ENCODE results near the gene DYNLT5. TPM values are rescaled to one million over a fixed set of nuclear protein-coding genes. Genes with fewer than 3 reads are reported as not detected.
"Not testable (repeated sequence)": the region's sequence is repeated elsewhere in the genome, so short reads cannot be mapped to it uniquely, and the experiment has no call there.

The DYNLT5 gene
- total and polyA plus RNA-seq, 2 donors: 0.80 to 1.9 TPM

GRCh38 chr1:66775646-66776045 is 23.4 kb downstream of the DYNLT5 start:
- Histone ChIP-seq H3K27me3 (ENCODE audit: control insufficient read depth in 2 of 2, insufficient read depth in 1 of 2, low read length in 1 of 2) (no peaks in the 10 kb centered on the region), H3K4me3 (ENCODE audit: low read length in 2 of 2) (no peak overlapping the region), H3K9me3 (ENCODE audit: control insufficient read depth in 2 of 2, insufficient read depth in 1 of 2, low read length in 1 of 2) (no peaks in the 10 kb centered on the region), H3K36me3 (ENCODE audit: control insufficient read depth in 2 of 2, insufficient read depth in 2 of 2, low read length in 1 of 2) (no peaks in the 10 kb centered on the region), H3K27ac (ENCODE audit: low read depth in 1 of 2, low read length in 1 of 2) (no peak overlapping the region), H3K4me1 (ENCODE audit: control insufficient read depth in 2 of 2, insufficient read depth in 2 of 2, low read length in 2 of 2) (peaks cover 0 to 5% of the 10 kb centered on the region in 2 donors)
- 99% methylated on average over 3 of the region's 3 CpGs for WGBS
- DNase-seq (ENCODE audit: low read depth in 6 of 9, low spot score in 9 of 9): no peak

- no peak overlapping the region for H3K27ac ChIP-seq (ENCODE audit: low read depth in 1 of 2, low read length in 1 of 2)
- no peak overlapping the region for H3K4me3 ChIP-seq (ENCODE audit: low read length in 2 of 2)
- no peaks in the 10 kb centered on the region for H3K9me3 ChIP-seq (ENCODE audit: control insufficient read depth in 2 of 2, insufficient read depth in 1 of 2, low read length in 1 of 2)
- no peaks in the 10 kb centered on the region for H3K27me3 ChIP-seq (ENCODE audit: control insufficient read depth in 2 of 2, insufficient read depth in 1 of 2, low read length in 1 of 2)
- H3K4me1 ChIP-seq (ENCODE audit: control insufficient read depth in 2 of 2, insufficient read depth in 2 of 2, low read length in 2 of 2): no peaks in the 10 kb centered on the region
- 94% methylated on average over 3 of the region's 3 CpGs for WGBS
- no peaks in the 10 kb centered on the region for H3K36me3 ChIP-seq (ENCODE audit: control insufficient read depth in 2 of 2, insufficient read depth in 2 of 2, low read length in 1 of 2)
- DNase-seq (ENCODE audit: low read depth in 6 of 9, low spot score in 9 of 9): no peak
Measured at GRCh38 chr1:66777831-66778230, 25.6 kb downstream of the DYNLT5 start.

GRCh38 chr1:66778266-66778665 is 26.0 kb downstream of the DYNLT5 start:
- WGBS: 94% methylated on average over 4 of the region's 4 CpGs
- DNase-seq (ENCODE audit: low read depth in 6 of 9, low spot score in 9 of 9): no peak

GRCh38 chr1:66778969-66779368 is 26.7 kb downstream of the DYNLT5 start:
- Histone ChIP-seq H3K9me3 (ENCODE audit: control insufficient read depth in 2 of 2, insufficient read depth in 1 of 2, low read length in 1 of 2) (no peaks in the 10 kb centered on the region), H3K4me1 (ENCODE audit: control insufficient read depth in 2 of 2, insufficient read depth in 2 of 2, low read length in 2 of 2) (no peaks in the 10 kb centered on the region), H3K4me3 (ENCODE audit: low read length in 2 of 2) (no peak overlapping the region), H3K36me3 (ENCODE audit: control insufficient read depth in 2 of 2, insufficient read depth in 2 of 2, low read length in 1 of 2) (no peaks in the 10 kb centered on the region), H3K27ac (ENCODE audit: low read depth in 1 of 2, low read length in 1 of 2) (no peak overlapping the region), H3K27me3 (ENCODE audit: control insufficient read depth in 2 of 2, insufficient read depth in 1 of 2, low read length in 1 of 2) (no peaks in the 10 kb centered on the region)
- DNase-seq (ENCODE audit: low read depth in 6 of 9, low spot score in 9 of 9): no peak
- WGBS: 99% methylated on average over 4 of the region's 4 CpGs

More at GRCh38 chr1:66778266-66778665, 26.0 kb downstream of the DYNLT5 start:
- Histone ChIP-seq H3K27ac (ENCODE audit: low read depth in 1 of 2, low read length in 1 of 2) (no peak overlapping the region), H3K4me3 (ENCODE audit: low read length in 2 of 2) (no peak overlapping the region), H3K4me1 (ENCODE audit: control insufficient read depth in 2 of 2, insufficient read depth in 2 of 2, low read length in 2 of 2) (no peaks in the 10 kb centered on the region), H3K9me3 (ENCODE audit: control insufficient read depth in 2 of 2, insufficient read depth in 1 of 2, low read length in 1 of 2) (no peaks in the 10 kb centered on the region), H3K36me3 (ENCODE audit: control insufficient read depth in 2 of 2, insufficient read depth in 2 of 2, low read length in 1 of 2) (no peaks in the 10 kb centered on the region), H3K27me3 (ENCODE audit: control insufficient read depth in 2 of 2, insufficient read depth in 1 of 2, low read length in 1 of 2) (no peaks in the 10 kb centered on the region)

GRCh38 chr1:66779475-66780078 is 27.3 kb downstream of the DYNLT5 start:
- 94% methylated on average over 2 of the region's 2 CpGs for WGBS
- no peak for DNase-seq (ENCODE audit: low read depth in 6 of 9, low spot score in 9 of 9)

GRCh38 chr1:66785800-66786199 is 33.5 kb downstream of the DYNLT5 start:
- H3K36me3 ChIP-seq (ENCODE audit: control insufficient read depth in 2 of 2, insufficient read depth in 2 of 2, low read length in 1 of 2); H3K4me3 ChIP-seq (ENCODE audit: low read length in 2 of 2); H3K27ac ChIP-seq (ENCODE audit: low read depth in 1 of 2, low read length in 1 of 2); H3K27me3 ChIP-seq (ENCODE audit: control insufficient read depth in 2 of 2, insufficient read depth in 1 of 2, low read length in 1 of 2); DNase-seq (ENCODE audit: low read depth in 6 of 9, low spot score in 9 of 9); H3K9me3 ChIP-seq (ENCODE audit: control insufficient read depth in 2 of 2, insufficient read depth in 1 of 2, low read length in 1 of 2); H3K4me1 ChIP-seq (ENCODE audit: control insufficient read depth in 2 of 2, insufficient read depth in 2 of 2, low read length in 2 of 2): not testable (repeated sequence)
- WGBS: no CpG with 5 or more reads among the region's 2 CpGs

More at GRCh38 chr1:66779475-66780078, 27.3 kb downstream of the DYNLT5 start:
- Histone ChIP-seq H3K36me3 (ENCODE audit: control insufficient read depth in 2 of 2, insufficient read depth in 2 of 2, low read length in 1 of 2) (no peaks in the 10 kb centered on the region), H3K27me3 (ENCODE audit: control insufficient read depth in 2 of 2, insufficient read depth in 1 of 2, low read length in 1 of 2) (no peaks in the 10 kb centered on the region), H3K4me1 (ENCODE audit: control insufficient read depth in 2 of 2, insufficient read depth in 2 of 2, low read length in 2 of 2) (no peaks in the 10 kb centered on the region), H3K4me3 (ENCODE audit: low read length in 2 of 2) (no peak overlapping the region), H3K27ac (ENCODE audit: low read depth in 1 of 2, low read length in 1 of 2) (no peak overlapping the region), H3K9me3 (ENCODE audit: control insufficient read depth in 2 of 2, insufficient read depth in 1 of 2, low read length in 1 of 2) (no peaks in the 10 kb centered on the region)

- H3K9me3 ChIP-seq (ENCODE audit: control insufficient read depth in 2 of 2, insufficient read depth in 1 of 2, low read length in 1 of 2): no peaks in the 10 kb centered on the region
- no peaks in the 10 kb centered on the region for H3K4me1 ChIP-seq (ENCODE audit: control insufficient read depth in 2 of 2, insufficient read depth in 2 of 2, low read length in 2 of 2)
- H3K36me3 ChIP-seq (ENCODE audit: control insufficient read depth in 2 of 2, insufficient read depth in 2 of 2, low read length in 1 of 2): no peaks in the 10 kb centered on the region
- 100% methylated on average over 4 of the region's 4 CpGs for WGBS
- H3K4me3 ChIP-seq (ENCODE audit: low read length in 2 of 2): no peak overlapping the region
- no peak for DNase-seq (ENCODE audit: low read depth in 6 of 9, low spot score in 9 of 9)
- H3K27me3 ChIP-seq (ENCODE audit: control insufficient read depth in 2 of 2, insufficient read depth in 1 of 2, low read length in 1 of 2): no peaks in the 10 kb centered on the region
- H3K27ac ChIP-seq (ENCODE audit: low read depth in 1 of 2, low read length in 1 of 2): no peak overlapping the region
Measured at GRCh38 chr1:66787641-66788040, 35.4 kb downstream of the DYNLT5 start.

- no peaks in the 10 kb centered on the region for H3K36me3 ChIP-seq (ENCODE audit: control insufficient read depth in 2 of 2, insufficient read depth in 2 of 2, low read length in 1 of 2)
- WGBS: 61% methylated on average over 6 of the region's 6 CpGs
- peak in 2 of 9 donors; percentile 17 to 55 for DNase-seq (ENCODE audit: low read depth in 6 of 9, low spot score in 9 of 9)
Measured at GRCh38 chr1:66788231-66788939, 36.1 kb downstream of the DYNLT5 start.

GRCh38 chr1:66791621-66792610 is 39.7 kb downstream of the DYNLT5 start:
- no peak overlapping the region for H3K4me3 ChIP-seq (ENCODE audit: low read length in 2 of 2)
- no peaks in the 10 kb centered on the region for H3K4me1 ChIP-seq (ENCODE audit: control insufficient read depth in 2 of 2, insufficient read depth in 2 of 2, low read length in 2 of 2)
- no peak overlapping the region for H3K27ac ChIP-seq (ENCODE audit: low read depth in 1 of 2, low read length in 1 of 2)
- no peaks in the 10 kb centered on the region for H3K27me3 ChIP-seq (ENCODE audit: control insufficient read depth in 2 of 2, insufficient read depth in 1 of 2, low read length in 1 of 2)
- WGBS: 97% methylated on average over 5 of the region's 5 CpGs
- H3K9me3 ChIP-seq (ENCODE audit: control insufficient read depth in 2 of 2, insufficient read depth in 1 of 2, low read length in 1 of 2): no peaks in the 10 kb centered on the region
- H3K36me3 ChIP-seq (ENCODE audit: control insufficient read depth in 2 of 2, insufficient read depth in 2 of 2, low read length in 1 of 2): no peaks in the 10 kb centered on the region
- no peak for DNase-seq (ENCODE audit: low read depth in 6 of 9, low spot score in 9 of 9)

More at GRCh38 chr1:66788231-66788939, 36.1 kb downstream of the DYNLT5 start:
- Histone ChIP-seq H3K4me3 (ENCODE audit: low read length in 2 of 2) (no peak overlapping the region), H3K27me3 (ENCODE audit: control insufficient read depth in 2 of 2, insufficient read depth in 1 of 2, low read length in 1 of 2) (no peaks in the 10 kb centered on the region), H3K9me3 (ENCODE audit: control insufficient read depth in 2 of 2, insufficient read depth in 1 of 2, low read length in 1 of 2) (no peaks in the 10 kb centered on the region), H3K4me1 (ENCODE audit: control insufficient read depth in 2 of 2, insufficient read depth in 2 of 2, low read length in 2 of 2) (no peaks in the 10 kb centered on the region), H3K27ac (ENCODE audit: low read depth in 1 of 2, low read length in 1 of 2) (no peak overlapping the region)
